ENCODE results near the gene ARID3C.

ARID3C gene

GRCh38 chr9:34628656-34629490 lies at the start of gene ARID3C:
Gene ARID3C (minus strand): TSS chr9:34629066. CDS start chr9:34628014, 1,052 bp downstream.
- DNase-seq (ENCODE audit: low spot score): peak; percentile 39

GRCh38 chr9:34675869-34676268 lies 47.0 kb upstream of the ARID3C start:
- DNase-seq (ENCODE audit: low spot score): no peak

- peak; percentile 86 for DNase-seq (ENCODE audit: low spot score)
These were observed 46.3 kb upstream of the ARID3C start for GRCh38 chr9:34675048-34675714.

GRCh38 chr9:34674440-34674839 lies 45.6 kb upstream of the ARID3C start:
- DNase-seq (ENCODE audit: low spot score): no peak

GRCh38 chr9:34671307-34671706 lies 42.4 kb upstream of the ARID3C start:
- no peak for DNase-seq (ENCODE audit: low spot score)

GRCh38 chr9:34669809-34670562 lies 41.1 kb upstream of the ARID3C start:
- no peak for DNase-seq (ENCODE audit: low spot score)

- DNase-seq (ENCODE audit: low spot score): peak; percentile 97
These were observed 36.8 kb upstream of the ARID3C start for GRCh38 chr9:34665381-34666250.

- no peak for DNase-seq (ENCODE audit: low spot score)
These were observed 36.2 kb upstream of the ARID3C start for GRCh38 chr9:34665067-34665380.

GRCh38 chr9:34664281-34665066 lies 35.6 kb upstream of the ARID3C start:
- DNase-seq (ENCODE audit: low spot score): peak; percentile 87

GRCh38 chr9:34663303-34663605 lies 34.4 kb upstream of the ARID3C start:
- DNase-seq (ENCODE audit: low spot score): no peak

- no peak for DNase-seq (ENCODE audit: low spot score)
These were observed 33.8 kb upstream of the ARID3C start, which contains the start of gene CCL27 for GRCh38 chr9:34662526-34663302. Gene CCL27 (minus strand): TSS chr9:34662657. CDS start chr9:34662633, 24 bp downstream.

GRCh38 chr9:34659592-34660253 lies 30.9 kb upstream of the ARID3C start:
- DNase-seq (ENCODE audit: low spot score): no peak

GRCh38 chr9:34658461-34658860 lies 29.6 kb upstream of the ARID3C start:
- no peak for DNase-seq (ENCODE audit: low spot score)

GRCh38 chr9:34656992-34657391 lies 28.1 kb upstream of the ARID3C start:
- no peak for DNase-seq (ENCODE audit: low spot score)

GRCh38 chr9:34655394-34655793 lies 26.5 kb upstream of the ARID3C start:
- no peak for DNase-seq (ENCODE audit: low spot score)

- peak; percentile 83 for DNase-seq (ENCODE audit: low spot score)
These were observed 25.6 kb upstream of the ARID3C start for GRCh38 chr9:34654323-34655051.

GRCh38 chr9:34653151-34654072 lies 24.5 kb upstream of the ARID3C start:
- DNase-seq (ENCODE audit: low spot score): peak; percentile 66

GRCh38 chr9:34652602-34653000 lies 23.7 kb upstream of the ARID3C start:
- no peak for DNase-seq (ENCODE audit: low spot score)

All from AG08395 (cell line).